GM20000 (cell line): ENCODE measurements around the gene SLC35E4.
"Not testable (repeated sequence)": the region's sequence is repeated elsewhere in the genome, so short reads cannot be mapped to it uniquely, and the experiment has no call there.

Source experiments
- DNase-seq: peaks from one replicate; pipeline ENCODE4 v3.0.0; 2012; ENCODE audit warnings: low spot score
- TF ChIP-seq, protein P1 (sequence below): IDR thresholded peaks from 2 replicates; pipeline ENCODE4 v1.5.1; 2012; ENCODE audit warnings: mild to moderate bottlenecking, control low read depth; ENCODE audit errors: extremely low read depth, missing control alignments

The SLC35E4 gene

DNA sequence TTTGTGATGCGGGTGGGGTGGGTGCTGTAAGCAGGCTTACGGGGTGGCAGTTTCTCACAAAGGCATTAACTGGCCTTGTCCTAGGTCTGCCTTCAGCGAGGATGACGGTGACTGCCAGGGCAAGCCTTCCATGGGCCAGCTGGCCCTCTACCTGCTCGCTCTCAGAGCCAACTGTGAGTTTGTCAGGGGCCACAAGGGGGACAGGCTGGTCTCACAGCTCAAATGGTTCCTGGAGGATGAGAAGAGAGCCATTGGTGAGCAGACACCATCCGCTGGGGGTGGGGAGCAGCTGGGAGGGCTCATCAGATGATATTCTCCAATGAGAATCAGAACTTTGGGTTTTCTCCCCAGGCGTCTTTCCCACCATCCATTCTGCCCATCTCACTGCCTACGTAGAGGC is 22.8 kb upstream of the SLC35E4 start:
- TF ChIP-seq, protein P1, sequence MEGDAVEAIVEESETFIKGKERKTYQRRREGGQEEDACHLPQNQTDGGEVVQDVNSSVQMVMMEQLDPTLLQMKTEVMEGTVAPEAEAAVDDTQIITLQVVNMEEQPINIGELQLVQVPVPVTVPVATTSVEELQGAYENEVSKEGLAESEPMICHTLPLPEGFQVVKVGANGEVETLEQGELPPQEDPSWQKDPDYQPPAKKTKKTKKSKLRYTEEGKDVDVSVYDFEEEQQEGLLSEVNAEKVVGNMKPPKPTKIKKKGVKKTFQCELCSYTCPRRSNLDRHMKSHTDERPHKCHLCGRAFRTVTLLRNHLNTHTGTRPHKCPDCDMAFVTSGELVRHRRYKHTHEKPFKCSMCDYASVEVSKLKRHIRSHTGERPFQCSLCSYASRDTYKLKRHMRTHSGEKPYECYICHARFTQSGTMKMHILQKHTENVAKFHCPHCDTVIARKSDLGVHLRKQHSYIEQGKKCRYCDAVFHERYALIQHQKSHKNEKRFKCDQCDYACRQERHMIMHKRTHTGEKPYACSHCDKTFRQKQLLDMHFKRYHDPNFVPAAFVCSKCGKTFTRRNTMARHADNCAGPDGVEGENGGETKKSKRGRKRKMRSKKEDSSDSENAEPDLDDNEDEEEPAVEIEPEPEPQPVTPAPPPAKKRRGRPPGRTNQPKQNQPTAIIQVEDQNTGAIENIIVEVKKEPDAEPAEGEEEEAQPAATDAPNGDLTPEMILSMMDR = no peak
- DNase-seq = no peak

DNA sequence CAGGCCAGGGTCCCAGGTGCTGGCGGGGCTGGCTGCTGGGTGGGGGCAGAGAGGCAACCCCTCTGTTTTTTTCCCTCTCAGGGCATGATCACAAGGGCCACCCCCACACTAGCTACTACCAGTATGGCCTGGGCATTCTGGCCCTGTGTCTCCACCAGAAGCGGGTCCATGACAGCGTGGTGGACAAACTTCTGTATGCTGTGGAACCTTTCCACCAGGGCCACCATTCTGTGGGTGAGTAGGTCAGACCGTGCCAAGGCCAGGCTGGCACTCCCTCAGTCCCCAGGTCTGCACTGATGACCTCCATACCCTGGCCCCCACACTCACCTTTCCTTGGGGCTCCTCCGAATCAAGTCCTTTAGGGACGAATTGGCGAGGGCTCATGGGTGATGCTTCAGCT is 21.3 kb upstream of the SLC35E4 start:
- TF ChIP-seq, protein P1 = no peak
- no peak for DNase-seq

GRCh38 chr22:30614879-30615278 is 20.7 kb upstream of the SLC35E4 start:
- no peak for DNase-seq
- TF ChIP-seq, protein P1 = no peak

DNA sequence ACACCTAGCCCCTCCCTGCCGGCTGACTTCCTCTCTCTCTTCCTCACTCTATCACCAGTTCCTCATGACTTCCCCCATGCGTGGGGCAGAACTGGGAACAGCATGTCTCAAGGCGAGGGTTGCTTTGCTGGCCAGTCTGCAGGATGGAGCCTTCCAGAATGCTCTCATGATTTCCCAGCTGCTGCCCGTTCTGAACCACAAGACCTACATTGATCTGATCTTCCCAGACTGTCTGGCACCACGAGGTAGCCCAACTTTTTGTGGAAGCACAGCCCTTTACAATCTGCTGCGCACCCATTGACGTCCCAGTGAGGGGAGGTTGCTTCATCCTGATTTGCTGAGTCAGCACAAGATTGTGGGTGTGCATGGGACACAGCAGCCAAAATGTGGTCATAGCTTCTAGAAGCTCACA is 20.0 kb upstream of the SLC35E4 start:
- no peak for DNase-seq
- TF ChIP-seq, protein P1 = no peak

GRCh38 chr22:30617819-30618218 is 17.8 kb upstream of the SLC35E4 start:
- no peak for DNase-seq
- TF ChIP-seq, protein P1 = no peak

DNA sequence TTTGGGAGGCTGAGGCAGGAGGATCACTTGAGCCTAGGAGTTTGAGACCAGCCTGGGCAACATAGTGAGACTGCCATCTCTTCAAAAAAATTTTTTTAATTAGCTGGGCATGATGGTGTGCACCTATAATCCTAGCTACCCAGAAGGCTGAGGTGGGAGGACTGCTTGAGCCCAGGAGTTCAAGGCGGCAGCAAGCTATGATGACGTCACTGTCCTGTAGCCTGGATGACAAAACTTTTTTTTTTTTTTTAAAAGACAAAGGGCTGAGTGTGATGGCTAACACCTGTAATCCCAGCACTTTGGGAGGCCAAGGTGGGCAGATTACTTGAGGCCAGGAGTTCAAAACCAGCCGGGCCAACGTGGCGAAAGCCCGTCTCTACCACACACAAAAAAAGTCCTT is 15.7 kb upstream of the SLC35E4 start:
- DNase-seq = not testable (repeated sequence)

- TF ChIP-seq, protein P1 = no peak
- no peak for DNase-seq
Measured at GRCh38 chr22:30626413-30626812, 9.2 kb upstream of the SLC35E4 start.

- no peak for DNase-seq
Measured at GRCh38 chr22:30627471-30627870, 8.1 kb upstream of the SLC35E4 start.

More at GRCh38 chr22:30627471-30627870, 8.1 kb upstream of the SLC35E4 start:
- TF ChIP-seq, protein P1 = no peak
